Skeletal muscle tissue (tissue), 4 donors: ENCODE results near the gene TRAPPC2. TPM values are rescaled to one million over a fixed set of nuclear protein-coding genes. Genes with fewer than 3 reads are reported as not detected.
"Not testable (repeated sequence)": the region's sequence is repeated elsewhere in the genome, so short reads cannot be mapped to it uniquely, and the experiment has no call there.

Source experiments
- H3K27ac ChIP-seq: one replicate; pipeline ENCODE4 v1.7.0; 2013; ENCODE audit warnings: mild to moderate bottlenecking, low read depth, low read length, inconsistent platforms
- H3K27me3 ChIP-seq, 3 donors: one replicate each; pipeline ENCODE4 v1.7.0; 2013; ENCODE audit warnings: low read length in 3 of 3; ENCODE audit not compliant: control insufficient read depth in 3 of 3, insufficient read depth in 3 of 3
- H3K36me3 ChIP-seq, 3 donors: one replicate each; pipeline ENCODE4 v1.7.0; 2013; ENCODE audit warnings: low read length in 3 of 3; ENCODE audit not compliant: control insufficient read depth in 3 of 3, insufficient read depth in 3 of 3
- H3K4me1 ChIP-seq, 3 donors: one replicate each; pipeline ENCODE4 v1.7.0; 2013; ENCODE audit warnings: low read length in 3 of 3, mild to moderate bottlenecking in 3 of 3; ENCODE audit not compliant: control insufficient read depth in 3 of 3, insufficient read depth in 3 of 3
- H3K4me3 ChIP-seq, 3 donors: one replicate each; pipeline ENCODE4 v1.7.0; 2013; ENCODE audit warnings: low read length in 3 of 3
- H3K9ac ChIP-seq, 3 donors: one replicate each; pipeline ENCODE4 v1.7.0; 2013; ENCODE audit warnings: low read length in 3 of 3, mild to moderate bottlenecking in 3 of 3, moderate library complexity in 2 of 3, low read depth in 1 of 3
- H3K9me3 ChIP-seq, 3 donors: one replicate each; pipeline ENCODE4 v1.7.0; 2013; ENCODE audit warnings: low read length in 3 of 3; ENCODE audit not compliant: control insufficient read depth in 3 of 3
- total RNA-seq: library from RNA; depleted of rRNA; stranded (reverse); fragments of >200 nt; gene quantifications from one replicate; pipeline ENCODE4 v1.2.3, GENCODE V29; 2014
- donor health status: Osteomylitis.

The TRAPPC2 gene
- total RNA-seq, 1 donor from 2014 or later = 9.9 TPM

DNA sequence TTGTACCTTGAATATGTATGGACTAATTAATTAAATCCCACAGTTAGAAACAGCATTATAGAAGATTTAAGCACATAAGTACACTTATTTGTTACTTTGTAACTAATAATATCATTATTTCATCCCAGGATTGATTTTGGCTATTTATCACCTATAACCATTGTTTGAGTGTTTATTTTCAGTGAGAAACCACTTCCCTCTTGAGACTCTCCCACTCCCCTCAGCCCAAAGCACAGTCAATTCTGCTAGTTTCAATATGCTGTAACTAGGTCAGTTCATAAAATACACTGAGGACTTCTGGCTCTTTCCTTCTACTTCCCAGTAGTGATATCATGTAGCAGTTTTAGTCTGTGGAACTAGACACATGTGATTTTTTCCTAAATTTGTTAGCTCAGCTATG is 16.4 kb upstream of the TRAPPC2 start:
- Histone ChIP-seq H3K36me3 (peaks cover 0 to 10% (median 9%) of the 10 kb centered on the region in 3 donors), H3K9ac (no peak overlapping the region), H3K27ac (no peak overlapping the region), H3K27me3 (no peaks in the 10 kb centered on the region), H3K4me3 (no peak overlapping the region), H3K4me1 (peaks cover 0 to 4% (median 3%) of the 10 kb centered on the region in 3 donors), H3K9me3 (no peaks in the 10 kb centered on the region)

DNA sequence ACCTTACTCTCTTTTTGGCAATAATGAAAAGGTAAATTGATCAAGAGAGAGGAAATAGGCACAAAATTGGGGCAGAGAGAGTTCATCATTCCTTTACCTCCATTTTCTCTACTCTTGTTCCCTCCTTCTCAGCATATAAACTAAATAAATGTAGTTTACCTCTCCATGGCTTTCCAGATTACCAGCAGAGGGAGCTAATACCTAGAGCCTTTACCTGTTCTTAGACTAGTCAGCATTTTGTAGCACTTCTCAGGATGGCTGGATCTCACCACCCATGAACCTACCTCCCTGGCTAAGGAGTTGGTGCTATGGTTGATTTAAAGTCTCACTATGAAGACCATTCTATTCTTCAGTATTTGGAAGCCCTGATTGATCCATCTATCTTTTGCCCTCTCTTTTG is 15.8 kb upstream of the TRAPPC2 start:
- no peak overlapping the region for H3K27ac ChIP-seq
- no peak overlapping the region for H3K4me3 ChIP-seq
- H3K36me3 ChIP-seq = peaks cover 2 to 10% (median 9%) of the 10 kb centered on the region in 3 donors
- peaks cover 0 to 4% (median 3%) of the 10 kb centered on the region in 3 donors for H3K4me1 ChIP-seq
- H3K9ac ChIP-seq = no peak overlapping the region
- H3K9me3 ChIP-seq = no peaks in the 10 kb centered on the region
- no peaks in the 10 kb centered on the region for H3K27me3 ChIP-seq

DNA sequence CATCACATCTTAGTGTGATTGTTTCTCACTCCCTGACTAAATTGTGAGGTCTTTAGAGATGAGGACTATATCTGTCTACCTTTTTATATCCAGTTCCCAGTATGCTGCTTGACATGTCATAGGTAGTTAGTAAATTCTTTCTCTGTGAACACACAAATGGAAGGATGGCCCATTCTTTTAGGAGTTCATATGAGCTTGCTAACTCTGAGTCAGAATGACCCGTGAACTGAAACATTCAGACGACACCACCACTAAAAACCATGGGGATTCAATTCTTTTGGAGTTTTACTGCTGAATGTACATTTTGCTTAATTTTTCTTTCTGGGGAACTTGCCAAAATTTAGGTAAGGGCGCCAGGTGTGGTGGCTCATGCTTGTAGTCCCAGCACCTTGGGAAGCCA is 14.1 kb upstream of the TRAPPC2 start:
- Histone ChIP-seq H3K4me1 (peaks cover 0 to 4% (median 3%) of the 10 kb centered on the region in 3 donors), H3K27me3 (no peaks in the 10 kb centered on the region), H3K9me3 (no peaks in the 10 kb centered on the region), H3K4me3 (no peak overlapping the region), H3K9ac (no peak overlapping the region), H3K36me3 (peaks cover 2 to 13% (median 10%) of the 10 kb centered on the region in 3 donors), H3K27ac (no peak overlapping the region)

DNA sequence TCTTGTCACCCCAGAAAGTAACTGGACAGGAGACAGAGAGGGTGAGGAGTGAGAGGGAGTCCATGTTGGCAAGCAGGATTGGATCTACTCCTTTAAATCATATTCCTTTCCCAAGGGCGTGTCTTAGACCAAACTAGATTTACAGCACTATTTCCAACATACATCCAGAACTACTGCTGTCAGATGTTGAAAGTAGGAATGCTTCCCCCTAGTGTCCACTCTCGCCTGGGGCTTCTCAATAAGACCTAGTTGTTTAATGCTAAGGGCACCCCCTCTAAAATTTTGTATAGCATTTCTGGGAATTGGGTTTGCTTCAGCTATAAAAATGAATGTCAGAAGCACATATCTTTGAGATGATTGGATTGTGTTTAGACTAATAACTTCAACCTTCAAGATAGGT is 13.4 kb upstream of the TRAPPC2 start:
- no peaks in the 10 kb centered on the region for H3K9me3 ChIP-seq

DNA sequence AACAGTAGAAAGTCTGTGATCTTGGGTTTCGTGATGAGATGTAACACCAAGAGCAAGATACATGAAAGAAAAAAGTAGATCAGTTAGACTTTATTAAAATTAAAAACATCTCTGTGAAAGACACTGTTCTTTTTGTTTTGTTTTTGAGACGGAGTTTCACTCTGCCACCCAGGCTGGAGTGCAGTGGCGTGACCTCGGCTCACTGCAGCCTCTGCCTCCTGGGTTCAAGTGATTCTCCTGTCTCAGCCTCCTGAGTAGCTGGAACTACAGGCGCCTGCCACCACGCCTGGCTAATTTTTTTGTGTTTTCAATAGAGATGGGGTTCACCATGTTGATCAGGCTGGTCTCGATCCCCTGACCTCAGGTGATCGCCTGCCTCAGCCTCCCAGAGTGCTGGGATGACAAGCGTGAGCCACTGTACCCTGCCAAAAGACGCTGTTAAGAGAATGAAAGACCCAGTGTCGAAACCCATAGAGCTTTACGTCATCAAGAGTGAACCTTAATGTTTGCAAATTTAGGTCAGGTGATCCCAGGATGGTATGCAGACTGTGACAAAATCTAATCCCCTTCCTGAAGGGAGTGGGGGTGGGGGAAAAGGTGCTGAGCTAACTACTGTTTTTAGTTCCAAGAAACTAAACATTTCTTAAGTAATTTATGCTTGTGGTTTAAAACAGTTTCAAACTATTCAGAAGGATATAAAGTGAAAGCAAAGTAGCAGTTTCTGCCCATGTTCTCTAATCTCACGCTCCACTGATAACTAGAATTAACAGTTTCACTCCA is 8.2 kb upstream of the TRAPPC2 start:
- Histone ChIP-seq H3K27ac (no peak overlapping the region), H3K9ac (no peak overlapping the region), H3K4me3 (no peak overlapping the region), H3K9me3 (no peaks in the 10 kb centered on the region), H3K4me1 (no peaks in the 10 kb centered on the region), H3K27me3 (no peaks in the 10 kb centered on the region), H3K36me3 (peaks cover 2 to 12% (median 5%) of the 10 kb centered on the region in 3 donors)

More for the DNA sequence above, 13.4 kb upstream of the TRAPPC2 start:
- no peak overlapping the region for H3K27ac ChIP-seq
- peaks cover 2 to 13% (median 10%) of the 10 kb centered on the region in 3 donors for H3K36me3 ChIP-seq
- no peak overlapping the region for H3K4me3 ChIP-seq
- no peaks in the 10 kb centered on the region for H3K27me3 ChIP-seq
- H3K4me1 ChIP-seq = peaks cover 0 to 4% (median 3%) of the 10 kb centered on the region in 3 donors
- H3K9ac ChIP-seq = no peak overlapping the region

DNA sequence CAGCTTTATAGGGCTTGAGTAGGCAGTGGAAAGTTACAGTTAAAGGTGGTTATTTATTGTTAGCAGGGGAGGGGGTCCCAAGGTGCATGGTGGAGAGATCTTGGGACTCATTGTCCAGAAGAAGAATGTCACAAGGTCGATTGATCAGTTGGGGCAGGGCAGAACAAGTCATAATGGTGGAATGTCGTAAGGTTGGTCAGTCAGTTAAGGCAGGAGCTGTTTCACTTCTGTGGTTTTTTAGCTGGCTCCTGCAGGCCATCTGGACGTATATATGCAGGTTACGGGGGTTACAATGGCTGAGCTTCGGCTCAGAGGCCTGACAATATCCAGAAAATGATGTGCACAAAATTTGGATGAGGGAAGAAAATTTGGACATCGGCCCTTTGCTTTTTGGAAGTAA is 7.3 kb upstream of the TRAPPC2 start:
- H3K27ac ChIP-seq = no peak overlapping the region
- H3K36me3 ChIP-seq = peaks cover under 1 to 7% (median 2%) of the 10 kb centered on the region in 3 donors

DNA sequence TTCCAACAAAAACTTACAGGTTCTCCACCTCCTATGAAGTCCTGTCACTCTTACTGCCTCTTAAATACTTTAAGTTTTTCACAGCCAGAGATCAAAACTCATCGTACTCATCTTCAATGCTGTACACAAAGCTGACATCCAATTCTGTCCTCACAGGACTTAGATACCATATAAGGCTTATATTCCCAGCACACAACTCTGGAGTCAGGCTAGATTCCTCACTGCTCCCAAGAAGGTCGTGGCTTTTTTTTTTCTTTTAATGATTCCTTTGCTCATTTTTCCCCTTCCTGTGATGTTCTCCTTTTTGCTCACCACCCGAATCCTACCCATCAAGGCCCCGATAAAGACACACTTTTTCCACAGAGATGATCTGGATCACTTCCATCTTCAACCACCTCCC is 914 bp downstream of the TRAPPC2 start:
- H3K4me3 ChIP-seq = peak overlapping the region; percentile 83 to 90 (median 85)
- peaks cover 4 to 7% (median 4%) of the 10 kb centered on the region in 3 donors for H3K4me1 ChIP-seq
- peak overlapping the region; percentile 78 to 88 (median 83) for H3K9ac ChIP-seq
- H3K9me3 ChIP-seq = no peaks in the 10 kb centered on the region
- no peaks in the 10 kb centered on the region for H3K36me3 ChIP-seq
- H3K27ac ChIP-seq = peak overlapping the region; percentile 82
- peaks cover 0 to 4% (median 0%) of the 10 kb centered on the region in 3 donors for H3K27me3 ChIP-seq

More for the DNA sequence above, 7.3 kb upstream of the TRAPPC2 start:
- no peaks in the 10 kb centered on the region for H3K9me3 ChIP-seq
- no peak overlapping the region for H3K4me3 ChIP-seq
- no peaks in the 10 kb centered on the region for H3K4me1 ChIP-seq
- H3K9ac ChIP-seq = no peak overlapping the region
- H3K27me3 ChIP-seq = no peaks in the 10 kb centered on the region

DNA sequence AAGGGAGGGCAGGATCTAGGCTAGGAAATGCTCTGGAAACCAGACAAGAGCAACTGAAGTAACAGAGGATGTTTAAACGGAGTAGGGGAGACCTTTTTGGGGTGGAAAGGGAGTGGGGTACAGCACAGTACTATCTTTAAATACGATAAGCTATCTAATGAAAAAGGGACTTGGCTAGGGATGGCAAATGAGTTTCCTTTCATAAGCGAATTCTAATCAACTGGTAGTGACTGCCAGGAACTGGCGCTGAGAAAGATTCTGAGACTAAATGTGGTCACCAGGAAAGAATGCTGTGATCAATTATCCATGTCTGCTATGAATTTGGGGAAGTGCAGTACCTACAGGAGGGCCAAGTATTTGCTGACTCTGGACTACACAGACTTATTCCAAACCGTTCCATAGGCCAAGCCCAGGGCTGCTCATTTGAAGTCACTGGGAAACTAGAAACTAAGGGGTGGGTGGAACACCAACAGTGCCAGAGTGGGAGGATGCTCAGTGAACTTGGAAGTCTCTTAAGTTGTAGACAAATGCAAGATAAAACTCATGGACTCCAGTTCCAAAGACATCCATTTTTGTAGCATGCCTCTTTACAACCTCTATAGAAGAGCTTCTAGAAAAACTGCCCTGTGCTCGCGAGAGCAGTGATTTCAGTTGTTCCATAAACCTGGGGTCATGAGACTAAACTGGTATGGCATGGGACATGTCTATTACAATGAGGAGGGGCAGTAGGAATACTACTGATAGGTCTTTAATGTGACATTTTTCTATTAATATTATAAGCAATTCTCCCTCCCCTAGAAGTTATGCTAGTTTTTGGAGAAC is 2.0 kb downstream of the TRAPPC2 start:
- Histone ChIP-seq H3K9me3 (no peaks in the 10 kb centered on the region), H3K4me1 (peaks cover 4 to 7% (median 4%) of the 10 kb centered on the region in 3 donors), H3K4me3 (no peak overlapping the region), H3K27me3 (peaks cover 0 to 4% (median 0%) of the 10 kb centered on the region in 3 donors), H3K36me3 (no peaks in the 10 kb centered on the region), H3K27ac (peak overlapping the region; percentile 9), H3K9ac (no peak overlapping the region)

DNA sequence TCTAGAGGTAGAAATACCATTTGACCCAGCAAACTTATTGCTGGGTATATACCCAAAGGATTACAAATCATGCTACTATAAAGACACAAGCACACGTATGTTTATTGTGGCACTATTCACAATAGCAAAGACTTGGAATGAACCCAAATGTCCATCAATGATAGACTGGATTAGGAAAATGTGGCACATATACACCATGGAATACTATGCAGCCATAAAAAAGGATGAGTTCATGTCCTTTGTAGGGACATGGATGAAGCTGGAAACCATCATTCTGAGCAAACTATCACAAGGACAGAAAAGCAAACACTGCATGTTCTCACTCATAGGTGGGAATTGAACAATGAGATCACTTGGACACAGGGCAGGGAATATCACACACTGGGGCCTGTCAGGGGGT is 3.9 kb downstream of the TRAPPC2 start:
- H3K27me3 ChIP-seq, H3K36me3 ChIP-seq, H3K9ac ChIP-seq, H3K4me3 ChIP-seq, H3K9me3 ChIP-seq, H3K27ac ChIP-seq, H3K4me1 ChIP-seq: not testable (repeated sequence)

DNA sequence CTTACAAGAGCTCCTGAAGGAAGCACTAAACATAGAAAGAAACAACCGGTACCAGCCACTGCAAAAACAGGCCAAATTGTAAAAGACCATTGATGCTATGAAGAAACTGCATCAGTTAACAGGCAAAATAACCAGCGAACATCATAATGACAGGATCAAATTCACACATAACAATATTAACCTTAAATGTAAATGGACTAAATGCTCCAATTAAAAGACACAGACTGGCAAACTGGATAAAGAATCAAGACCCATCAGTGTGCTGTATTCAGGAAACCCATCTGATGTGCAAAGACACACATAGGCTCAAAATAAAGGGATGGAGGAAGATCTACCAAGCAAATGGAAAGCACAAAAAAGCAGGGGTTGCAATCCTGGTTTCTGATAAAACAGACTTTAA is 7.8 kb downstream of the TRAPPC2 start:
- not testable (repeated sequence) for H3K27ac ChIP-seq

More for the DNA sequence above, 7.8 kb downstream of the TRAPPC2 start:
- H3K4me1 ChIP-seq, H3K9me3 ChIP-seq, H3K36me3 ChIP-seq, H3K27me3 ChIP-seq, H3K4me3 ChIP-seq, H3K9ac ChIP-seq: not testable (repeated sequence)
